H9 (cell line): ENCODE data around the gene DHRS13. TPM values are rescaled to one million over a fixed set of nuclear protein-coding genes. Genes with fewer than 3 reads are reported as not detected.
A peak's percentile ranks its signal among the peaks of the same experiment; 100 is the strongest.

Experiments
- DNase-seq: peaks from one replicate; pipeline ENCODE4 v3.0.0-alpha.2; 2017
- H2AFZ ChIP-seq: one replicate; pipeline ENCODE4 v1.6.1; 2013; ENCODE audit warnings: mild to moderate bottlenecking, low read length, control low read depth, moderate library complexity
- H2AK5ac ChIP-seq: 2 replicates; pipeline ENCODE4 v1.6.1; 2013; ENCODE audit warnings: low read length, control low read depth, mixed read lengths; ENCODE audit not compliant: insufficient read length
- H2BK120ac ChIP-seq: one replicate; pipeline ENCODE4 v1.6.1; 2013; ENCODE audit warnings: low read depth, mild to moderate bottlenecking, low read length, control low read depth, inconsistent platforms; ENCODE audit not compliant: poor library complexity, severe bottlenecking
- H2BK12ac ChIP-seq: 2 replicates; pipeline ENCODE4 v1.6.1; 2013; ENCODE audit warnings: low read length, control low read depth, mixed read lengths, low read depth; ENCODE audit not compliant: insufficient read length
- H2BK15ac ChIP-seq: 2 replicates; pipeline ENCODE4 v1.6.1; 2013; ENCODE audit warnings: low read depth, low read length, control low read depth
- H2BK20ac ChIP-seq: one replicate; pipeline ENCODE4 v1.6.1; 2013; ENCODE audit warnings: low read depth, mild to moderate bottlenecking, low read length, control low read depth, inconsistent platforms; ENCODE audit not compliant: poor library complexity, severe bottlenecking
- H2BK5ac ChIP-seq: 2 replicates; pipeline ENCODE4 v1.6.1; 2013; ENCODE audit warnings: low read length, control low read depth, mixed read lengths; ENCODE audit not compliant: insufficient read length
- H3K14ac ChIP-seq: 2 replicates; pipeline ENCODE4 v1.6.1; 2013; ENCODE audit warnings: low read length, control low read depth; ENCODE audit not compliant: insufficient read depth
- H3K18ac ChIP-seq: 2 replicates; pipeline ENCODE4 v1.6.1; 2013; ENCODE audit warnings: low read depth, mild to moderate bottlenecking, mixed read lengths, low read length, control low read depth; ENCODE audit not compliant: insufficient read length
- H3K23ac ChIP-seq: 2 replicates; pipeline ENCODE4 v1.6.1; 2013; ENCODE audit warnings: low read length, control low read depth, mixed read lengths, low read depth; ENCODE audit not compliant: insufficient read length
- H3K23me2 ChIP-seq: 2 replicates; pipeline ENCODE4 v1.6.1; 2013; ENCODE audit warnings: low read depth, mild to moderate bottlenecking, mixed read lengths, low read length, control low read depth; ENCODE audit not compliant: insufficient read length, poor library complexity, severe bottlenecking
- H3K27ac ChIP-seq: 2 replicates; pipeline ENCODE4 v1.5.1; 2013; ENCODE audit warnings: low read length, control low read depth, mixed read lengths, low read depth; ENCODE audit not compliant: insufficient read length
- H3K27me3 ChIP-seq: 2 replicates; pipeline ENCODE4 v1.6.1; 2013; ENCODE audit warnings: low read length, control low read depth, inconsistent platforms; ENCODE audit not compliant: insufficient read depth
- H3K4ac ChIP-seq: 2 replicates; pipeline ENCODE4 v1.6.1; 2013; ENCODE audit warnings: low read depth, mild to moderate bottlenecking, control low read depth, inconsistent platforms, low read length, moderate library complexity
- H3K4me1 ChIP-seq: 2 replicates; pipeline ENCODE4 v1.6.1; 2013; ENCODE audit warnings: low read length, control low read depth, inconsistent platforms; ENCODE audit not compliant: insufficient read depth
- H3K4me2 ChIP-seq: 2 replicates; pipeline ENCODE4 v1.6.1; 2013; ENCODE audit warnings: low read length, control low read depth, mixed read lengths; ENCODE audit not compliant: insufficient read length, insufficient read depth
- H3K56ac ChIP-seq: 2 replicates; pipeline ENCODE4 v1.6.1; 2013; ENCODE audit warnings: low read depth, mild to moderate bottlenecking, mixed read lengths, low read length, control low read depth; ENCODE audit not compliant: insufficient read length
- H3K79me1 ChIP-seq: 2 replicates; pipeline ENCODE4 v1.6.1; 2013; ENCODE audit warnings: low read depth, mild to moderate bottlenecking, moderate library complexity, low read length, control low read depth, inconsistent platforms; ENCODE audit not compliant: insufficient read depth, poor library complexity, severe bottlenecking
- H3K79me2 ChIP-seq: 2 replicates; pipeline ENCODE4 v1.6.1; 2013; ENCODE audit warnings: low read length, control low read depth, inconsistent platforms; ENCODE audit not compliant: insufficient read depth
- H3K9ac ChIP-seq: 2 replicates; pipeline ENCODE4 v1.6.1; 2013; ENCODE audit warnings: low read length, control low read depth, mixed read lengths; ENCODE audit not compliant: insufficient read length; ENCODE audit errors: extremely low read depth
- H3K9me3 ChIP-seq: one replicate; pipeline ENCODE4 v1.6.1; 2013; ENCODE audit warnings: low read depth, low read length, inconsistent platforms; ENCODE audit not compliant: control insufficient read depth
- H3T11ph ChIP-seq: one replicate; pipeline ENCODE4 v1.6.1; 2013; ENCODE audit warnings: mild to moderate bottlenecking, low read length, control low read depth, inconsistent platforms
- H4K20me1 ChIP-seq: one replicate; pipeline ENCODE4 v1.6.1; 2013; ENCODE audit not compliant: control insufficient read depth, insufficient read length, insufficient read depth
- H4K5ac ChIP-seq: 2 replicates; pipeline ENCODE4 v1.6.1; 2013; ENCODE audit warnings: low read depth, mild to moderate bottlenecking, mixed read lengths, low read length, control low read depth; ENCODE audit not compliant: insufficient read length
- H4K8ac ChIP-seq: replicated peaks from 2 replicates; pipeline ENCODE4 v1.6.1; 2013; ENCODE audit warnings: low read length, control low read depth, mixed read lengths, low read depth; ENCODE audit not compliant: insufficient read length
- H4K91ac ChIP-seq: 2 replicates; pipeline ENCODE4 v1.6.1; 2013; ENCODE audit warnings: low read depth, mild to moderate bottlenecking, moderate library complexity, mixed read lengths, low read length, control low read depth; ENCODE audit not compliant: insufficient read length
- H3K27ac Mint-ChIP-seq, 3 experiments: 2 replicates in 2 of 3; 3 replicates in 1 of 3; pipeline ENCODE4 v1.8.0; 2020 to 2021; ENCODE audit warnings: mixed read lengths in 3 of 3, mild to moderate bottlenecking in 1 of 3, moderate library complexity in 1 of 3
- H3K27me3 Mint-ChIP-seq: 2 replicates; pipeline ENCODE4 v1.8.0; 2021; ENCODE audit warnings: low read depth, mild to moderate bottlenecking, moderate library complexity, mixed read lengths
- H3K36me3 Mint-ChIP-seq, 3 experiments: 2 replicates in 2 of 3; 3 replicates in 1 of 3; pipeline ENCODE4 v1.8.0; 2020 to 2021; ENCODE audit warnings: low read depth in 3 of 3, mixed read lengths in 3 of 3; ENCODE audit not compliant: insufficient read depth in 1 of 3
- H3K4me1 Mint-ChIP-seq, 2 experiments: 2 replicates each; pipeline ENCODE4 v1.8.0; 2020; ENCODE audit warnings: mixed read lengths in 2 of 2
- H3K4me3 Mint-ChIP-seq, 2 experiments: 2 replicates in 1 of 2; 3 replicates in 1 of 2; pipeline ENCODE4 v1.8.0; 2020 to 2021; ENCODE audit warnings: mild to moderate bottlenecking in 2 of 2, mixed read lengths in 2 of 2, moderate library complexity in 1 of 2
- H3K9me3 Mint-ChIP-seq, 2 experiments: 2 replicates in 1 of 2; 3 replicates in 1 of 2; pipeline ENCODE4 v1.8.0; 2020; ENCODE audit warnings: mild to moderate bottlenecking in 2 of 2, mixed read lengths in 2 of 2, moderate library complexity in 1 of 2
- CTCF ChIP-seq: fragments of 200-600 bp; sonication (generic); conservative IDR thresholded peaks from 3 replicates; pipeline ENCODE4 v1.8.0; 2021; ENCODE audit warnings: antibody characterized with exemption, mild to moderate bottlenecking
- WGBS: extraction: QIAGEN DNeasy Blood & Tissue Kit; methylation state at CpG from one replicate; pipeline ENCODE4 v1.1.7; 2013; ENCODE audit warnings: missing lambda C conversion rate, low lambda C conversion rate, mixed read lengths; ENCODE audit not compliant: insufficient read length; ENCODE audit errors: extremely low coverage; 5-methylcytosine and 5-hydroxymethylcytosine counted together
- total RNA-seq: library from RNA; stranded (reverse); gene quantifications from 2 replicates; pipeline ENCODE4 v1.2.1, GENCODE V29; 2021

DHRS13 gene
- total RNA-seq, 1 experiment from 2014 or later = 29.6 TPM

GRCh38 chr17:28855336-28855679 lies 47.6 kb downstream of the DHRS13 start:
- Histone ChIP-seq H4K20me1 (no peaks in the 10 kb centered on the region), H2AFZ (no peak overlapping the region), H3K14ac (no peak overlapping the region), H3K23me2 (peaks cover 3% of the 10 kb centered on the region), H3K4me2 (peak overlapping the region; percentile 57), H3K27me3 (no peaks in the 10 kb centered on the region), H4K5ac (no peak overlapping the region), H3K79me1 (no peaks in the 10 kb centered on the region), H4K8ac (no peak overlapping the region), H3K9me3 (no peaks in the 10 kb centered on the region), H4K91ac (no peak overlapping the region), H2AK5ac (no peak overlapping the region), H3K4me1 (no peaks in the 10 kb centered on the region; the same call in 1 of the 2 replicates), H2BK5ac (no peak overlapping the region), H2BK20ac (no peak overlapping the region), H3K27ac (no peak overlapping the region), H3K18ac (no peak overlapping the region), H3K56ac (no peak overlapping the region), H2BK12ac (no peak overlapping the region), H2BK15ac (no peak overlapping the region), H3K4ac (no peak overlapping the region), H3K23ac (no peak overlapping the region), H3K79me2 (no peaks in the 10 kb centered on the region), H2BK120ac (no peak overlapping the region), H3T11ph (no peak overlapping the region), H3K9ac (peak overlapping the region; percentile 82)
- peaks cover 6 to 8% of the 10 kb centered on the region in 2 experiments for H3K4me1 Mint-ChIP-seq
- peak overlapping the region; percentile 64 to 70 (median 65); a peak in 6 of 7 replicates for H3K27ac Mint-ChIP-seq
- peak overlapping the region; percentile 82 to 89 for H3K4me3 Mint-ChIP-seq
- peaks cover 24 to 37% (median 33%) of the 10 kb centered on the region in 3 experiments for H3K36me3 Mint-ChIP-seq
- H3K9me3 Mint-ChIP-seq = no peaks in the 10 kb centered on the region
- WGBS = no CpG with 5 or more reads among the region's 5 CpGs
- no peaks in the 10 kb centered on the region for H3K27me3 Mint-ChIP-seq
- DNase-seq = no peak
- TF ChIP-seq CTCF = no peak
